Measurements from ENCODE around the gene CHMP2A.

GRCh38 chr19:58516246-58516836, 38.6 kb downstream of the CHMP2A start:
- no peak for TF ChIP-seq CTCF (IDR thresholded peaks at IDR 0.05)
- no peak for TF ChIP-seq POLR2A (IDR thresholded peaks at IDR 0.05)
- no peak for TF ChIP-seq EP300 (IDR thresholded peaks at IDR 0.05)
